LHCN-M2 (cell line): ENCODE data around the gene C16orf74. TPM values are rescaled to one million over a fixed set of nuclear protein-coding genes. Genes with fewer than 3 reads are reported as not detected.

Source experiments
- DNase-seq: peaks from one replicate; pipeline ENCODE4 v3.0.0-alpha.2; 2012; ENCODE audit warnings: low read depth
- total RNA-seq: library from RNA; depleted of rRNA; stranded (reverse); fragments of >200 nt; gene quantifications from 2 replicates; pipeline ENCODE4 v1.2.3, GENCODE V29; 2014; rRNA removed

The C16orf74 gene
- total RNA-seq, 1 experiment from 2014 or later: not detected

DNA sequence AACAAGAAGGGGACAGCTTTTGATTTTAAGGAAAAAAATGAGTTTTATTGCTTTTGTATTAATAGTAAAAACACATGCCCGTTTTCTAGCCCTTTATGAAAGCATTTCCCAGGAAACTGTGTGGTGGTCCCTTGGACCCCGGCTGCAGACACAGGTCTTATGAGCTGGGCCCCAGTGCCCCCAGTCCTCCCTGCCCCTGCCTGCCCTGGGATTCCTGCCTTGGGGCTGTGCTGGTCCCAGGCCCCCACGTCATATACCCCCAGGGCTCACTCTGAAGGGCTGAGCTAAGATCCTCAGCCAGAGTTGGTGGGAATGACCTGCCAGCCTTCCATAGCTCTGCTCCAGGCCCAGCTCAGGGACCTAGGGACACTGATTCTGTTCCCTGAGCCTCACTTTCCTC, 92.9 kb downstream of the C16orf74 start:
- no peak for DNase-seq

Other genes with a start within 250 kb of the C16orf74 start
- gene GSE1, start 137.8 kb downstream of the C16orf74 start, total RNA-seq: 10.9 and 14.3 TPM in 2 replicates
- gene GINS2, start 62.1 kb downstream of the C16orf74 start, total RNA-seq: 33.1 and 38.6 TPM in 2 replicates
- gene EMC8, start 48.4 kb upstream of the C16orf74 start, total RNA-seq: 50.1 and 62.1 TPM in 2 replicates
- 367 and 373 TPM in 2 replicates for gene COX4I1, start 48.6 kb upstream of the C16orf74 start, total RNA-seq
- gene IRF8, start 148.1 kb upstream of the C16orf74 start, total RNA-seq: not detected in 2 replicates